D721Med (cell line): ENCODE results near the gene GPR12.

Source experiments
- DNase-seq: peaks from one replicate; pipeline ENCODE4 v3.0.0; 2011; ENCODE audit warnings: low spot score; ENCODE audit not compliant: insufficient read length
- FAIRE-seq: peaks from 2 replicates; lab custom pipeline; 2011; peaks lifted over from hg19 to GRCh38; lab: Jason Lieb, UNC
- TF ChIP-seq, protein P1 (sequence below): IDR thresholded peaks from 2 replicates; pipeline ENCODE4 v1.5.1; 2012; ENCODE audit warnings: mild to moderate bottlenecking, control low read depth; ENCODE audit not compliant: insufficient read depth; ENCODE audit errors: missing control alignments

The GPR12 gene

DNA sequence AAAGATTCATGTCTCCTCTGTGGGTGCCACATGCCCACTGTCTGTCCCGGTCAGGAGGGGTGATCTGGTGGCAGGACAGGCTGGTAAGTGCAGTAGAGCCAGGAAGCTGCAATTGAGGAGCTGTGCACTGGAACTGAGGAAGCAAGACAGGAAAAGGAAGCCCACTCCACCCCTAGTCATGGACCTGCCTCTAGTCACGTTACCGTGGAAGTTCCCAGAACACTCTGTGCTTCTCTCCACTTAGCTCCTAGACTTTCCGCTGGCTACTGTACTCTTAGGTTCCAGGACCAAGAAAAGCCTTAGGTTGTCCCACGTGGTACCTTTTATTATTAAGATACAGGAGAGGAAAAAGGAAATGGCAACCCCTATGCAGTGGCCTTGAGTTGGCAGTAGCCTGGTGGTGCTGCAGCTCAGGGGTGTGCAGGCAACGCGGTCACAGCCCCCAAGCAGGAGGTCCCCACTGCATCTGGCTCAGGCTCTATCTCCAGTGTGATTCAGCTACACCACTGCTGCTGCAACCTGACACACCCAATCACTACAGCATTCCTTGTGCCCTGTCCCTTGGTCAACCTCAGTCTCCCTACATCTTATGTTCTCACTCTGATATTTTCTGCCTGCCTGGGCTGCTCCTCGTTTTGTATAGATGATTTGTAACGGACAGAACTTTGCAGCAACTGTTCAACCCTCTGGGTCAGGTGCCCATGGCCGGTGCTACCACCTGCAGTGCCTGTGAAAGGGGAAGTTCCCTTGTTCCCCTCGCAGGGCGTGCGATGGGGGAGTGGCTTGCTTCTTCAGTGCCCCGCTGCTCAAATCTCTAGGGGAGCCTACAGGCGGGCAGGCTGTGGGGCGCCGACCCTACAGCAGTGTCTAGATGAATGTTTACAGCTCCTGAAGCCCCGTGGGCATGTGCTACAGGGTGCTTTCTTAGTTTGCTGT, 24.4 kb upstream of the GPR12 start:
- FAIRE-seq (no peak), DNase-seq (no peak)
- TF ChIP-seq, protein P1, sequence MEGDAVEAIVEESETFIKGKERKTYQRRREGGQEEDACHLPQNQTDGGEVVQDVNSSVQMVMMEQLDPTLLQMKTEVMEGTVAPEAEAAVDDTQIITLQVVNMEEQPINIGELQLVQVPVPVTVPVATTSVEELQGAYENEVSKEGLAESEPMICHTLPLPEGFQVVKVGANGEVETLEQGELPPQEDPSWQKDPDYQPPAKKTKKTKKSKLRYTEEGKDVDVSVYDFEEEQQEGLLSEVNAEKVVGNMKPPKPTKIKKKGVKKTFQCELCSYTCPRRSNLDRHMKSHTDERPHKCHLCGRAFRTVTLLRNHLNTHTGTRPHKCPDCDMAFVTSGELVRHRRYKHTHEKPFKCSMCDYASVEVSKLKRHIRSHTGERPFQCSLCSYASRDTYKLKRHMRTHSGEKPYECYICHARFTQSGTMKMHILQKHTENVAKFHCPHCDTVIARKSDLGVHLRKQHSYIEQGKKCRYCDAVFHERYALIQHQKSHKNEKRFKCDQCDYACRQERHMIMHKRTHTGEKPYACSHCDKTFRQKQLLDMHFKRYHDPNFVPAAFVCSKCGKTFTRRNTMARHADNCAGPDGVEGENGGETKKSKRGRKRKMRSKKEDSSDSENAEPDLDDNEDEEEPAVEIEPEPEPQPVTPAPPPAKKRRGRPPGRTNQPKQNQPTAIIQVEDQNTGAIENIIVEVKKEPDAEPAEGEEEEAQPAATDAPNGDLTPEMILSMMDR = no peak

DNA sequence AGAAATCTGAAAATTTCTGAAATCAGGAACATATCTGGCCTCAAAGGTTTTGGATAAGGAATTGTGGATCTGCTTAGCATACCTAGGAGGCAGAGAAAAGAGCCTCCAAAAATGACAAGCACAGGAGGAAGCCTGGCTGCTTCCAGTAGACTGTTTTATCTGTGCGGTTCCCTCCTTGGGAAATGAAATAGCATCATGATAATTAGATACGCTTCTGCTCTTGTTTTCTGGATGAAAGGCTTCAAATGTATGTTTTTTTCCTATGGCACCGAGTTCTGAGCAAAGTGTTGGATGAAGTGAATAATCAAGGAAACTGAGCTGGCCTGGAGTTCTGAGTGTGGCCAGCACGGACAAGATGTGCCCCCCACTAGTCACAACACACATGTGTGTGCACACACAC, 19.8 kb upstream of the GPR12 start:
- TF ChIP-seq, protein P1 = no peak
- no peak for FAIRE-seq
- DNase-seq = no peak

DNA sequence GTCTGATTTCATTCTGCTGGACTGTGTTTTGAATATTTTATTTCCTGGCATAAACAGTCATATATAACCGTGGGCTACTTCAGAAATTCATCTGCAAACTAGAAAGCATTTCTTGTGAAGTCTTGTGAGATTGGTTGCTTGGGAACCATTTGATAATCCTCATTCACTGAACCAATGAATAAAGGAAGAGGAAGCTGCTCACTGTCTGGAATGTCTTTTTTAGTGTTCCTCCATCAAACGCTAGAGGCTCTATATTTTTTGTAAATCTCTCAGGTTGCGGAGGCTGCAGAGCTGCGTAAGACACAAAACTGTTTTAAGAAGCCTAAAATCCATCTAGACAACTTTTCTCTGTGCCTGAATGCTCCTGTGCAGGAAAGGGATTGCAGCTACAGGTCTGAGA, 18.7 kb upstream of the GPR12 start:
- no peak for DNase-seq
- FAIRE-seq = no peak
- TF ChIP-seq, protein P1 = no peak

DNA sequence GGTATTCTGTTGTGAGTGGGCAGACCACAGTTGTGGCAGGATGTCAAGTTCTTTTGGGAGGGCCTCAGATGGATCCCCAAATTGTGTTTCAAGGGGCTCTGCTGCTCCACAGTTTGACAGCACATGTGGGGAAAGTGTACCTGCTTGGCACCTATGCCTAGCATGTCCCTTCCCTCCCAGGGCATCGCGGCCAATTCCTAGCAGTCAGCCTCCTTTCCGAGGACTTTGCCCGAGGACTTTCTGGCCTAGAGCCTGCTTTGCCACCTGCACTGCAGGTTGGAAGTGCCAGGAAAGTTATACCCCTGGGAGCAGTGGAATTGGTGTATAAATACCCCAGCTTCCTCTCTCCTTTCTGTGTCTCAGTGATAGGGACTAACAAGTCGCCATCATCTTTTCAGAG, 11.9 kb upstream of the GPR12 start:
- no peak for FAIRE-seq
- no peak for DNase-seq
- TF ChIP-seq, protein P1 = no peak

DNA sequence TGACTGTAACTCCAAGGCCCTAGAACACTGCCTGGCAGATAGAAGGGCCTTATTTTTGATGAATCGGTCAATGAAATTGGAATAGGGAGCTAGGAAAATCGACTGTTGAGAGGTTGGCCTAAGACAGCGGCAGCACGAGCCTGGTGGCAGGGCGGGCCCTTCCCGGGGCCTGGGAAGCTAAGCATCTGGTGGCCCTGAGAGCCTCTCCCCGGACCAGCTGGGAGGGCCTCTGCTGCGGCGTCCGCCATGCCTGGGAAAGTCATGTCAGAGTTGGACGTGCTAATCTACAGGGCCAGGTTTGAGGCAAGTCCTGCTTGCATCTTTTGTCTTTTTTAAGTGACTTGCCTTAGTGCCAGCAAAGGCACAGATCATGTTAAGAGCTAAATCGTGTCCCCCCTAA, 11.2 kb upstream of the GPR12 start:
- FAIRE-seq (no peak), DNase-seq (no peak)
- TF ChIP-seq, protein P1 = no peak

DNA sequence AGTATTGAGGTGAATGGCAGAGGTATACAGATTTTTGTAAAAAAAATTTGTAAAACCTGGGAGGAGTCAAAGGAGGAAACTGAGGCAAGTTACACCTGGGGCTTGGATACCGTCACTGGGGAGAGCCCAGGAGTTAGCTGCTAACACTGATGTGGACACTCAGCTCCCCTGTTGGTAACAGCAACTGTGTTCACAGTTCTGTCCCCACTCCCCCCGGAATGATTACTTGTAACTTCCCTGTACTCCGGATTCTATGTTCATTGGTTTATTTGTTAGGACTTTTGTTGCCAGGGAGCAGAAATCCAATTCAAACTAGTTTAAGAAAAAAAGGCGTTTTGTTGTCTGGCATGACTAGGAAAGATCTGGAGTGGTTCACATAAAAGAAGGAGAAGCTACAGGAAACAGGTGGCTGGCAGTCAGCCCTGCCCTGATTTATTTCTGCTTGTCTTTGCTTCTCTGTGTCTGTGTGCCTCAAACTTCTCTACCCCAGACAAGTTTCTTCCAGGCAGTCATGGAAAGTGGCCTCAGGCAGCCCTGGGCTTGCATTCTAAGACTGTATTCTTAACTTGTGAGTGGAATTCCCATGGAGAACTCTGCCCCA, 2.3 kb upstream of the GPR12 start:
- TF ChIP-seq, protein P1 = no peak
- DNase-seq (no peak), FAIRE-seq (no peak)
